Natural killer cell treated with Interleukin-12 subunit alpha and Interleukin-12 subunit beta and Interleukin-15 and Interleukin-18, amount 100 ng/mL, for 72 hours (primary cell): ENCODE data around the gene DAPL1. TPM values are rescaled to one million over a fixed set of nuclear protein-coding genes. Genes with fewer than 3 reads are reported as not detected.

Experiments used
- ATAC-seq, 2 donors: fragments of 150-1000 bp; cut with Tn5 transposase in 1 of 2; sonication (Bioruptor Pico), chemical (Tn5 transposase) in 1 of 2; 2 replicates each; pipeline ENCODE4 v1.10.0; 2021
- DNase-seq: peaks from one replicate; pipeline ENCODE4 v3.0.0; 2022; ENCODE audit warnings: low spot score
- H3K27ac Mint-ChIP-seq, 2 donors: 1 replicate in 1 of 2; 2 replicates in 1 of 2; pipeline ENCODE4 v1.8.0; 2022; ENCODE audit warnings: mixed read lengths in 2 of 2, mild to moderate bottlenecking in 1 of 2, moderate library complexity in 1 of 2
- H3K27me3 Mint-ChIP-seq, 2 donors: 1 replicate in 1 of 2; 2 replicates in 1 of 2; pipeline ENCODE4 v1.8.0; 2022; ENCODE audit warnings: mixed read lengths in 2 of 2
- H3K36me3 Mint-ChIP-seq: one replicate; pipeline ENCODE4 v1.8.0; 2022; ENCODE audit warnings: mixed read lengths
- H3K4me1 Mint-ChIP-seq, 2 donors: 1 replicate in 1 of 2; 2 replicates in 1 of 2; pipeline ENCODE4 v1.8.0; 2022; ENCODE audit warnings: low read depth in 2 of 2, mixed read lengths in 2 of 2, mild to moderate bottlenecking in 1 of 2
- H3K4me3 Mint-ChIP-seq: one replicate; pipeline ENCODE4 v1.8.0; 2022; ENCODE audit warnings: mixed read lengths
- H3K9me3 Mint-ChIP-seq: 2 replicates; pipeline ENCODE4 v1.8.0; 2022; ENCODE audit warnings: mixed read lengths
- total RNA-seq, 2 donors: library from RNA; stranded (reverse); gene quantifications; one replicate each; pipeline ENCODE4 v1.2.3, GENCODE V29; 2022

The DAPL1 gene
- total RNA-seq, 2 donors from 2014 or later = not detected

DNA sequence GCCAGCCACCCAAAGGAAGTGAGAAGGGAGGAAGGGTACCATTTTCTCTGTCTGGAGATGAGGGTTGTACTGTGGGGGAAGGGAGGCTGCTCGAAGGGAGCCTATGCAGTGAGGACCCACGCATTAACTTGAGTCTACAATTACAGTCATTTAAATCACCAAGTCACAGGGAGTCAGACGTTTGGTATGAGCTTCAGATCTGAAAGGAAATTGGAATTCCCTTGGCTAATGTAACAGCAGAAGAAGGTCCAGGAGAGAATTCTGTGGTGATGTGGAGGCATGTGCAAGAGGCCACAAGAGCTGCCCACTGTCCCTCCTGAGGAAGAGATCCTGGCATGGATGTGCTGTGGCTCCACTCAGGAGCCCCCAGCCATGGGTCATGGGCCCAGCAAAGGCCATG, 22.5 kb downstream of the DAPL1 start:
- H3K4me1 Mint-ChIP-seq = peaks cover 6 to 7% of the 10 kb centered on the region in 2 donors

DNA sequence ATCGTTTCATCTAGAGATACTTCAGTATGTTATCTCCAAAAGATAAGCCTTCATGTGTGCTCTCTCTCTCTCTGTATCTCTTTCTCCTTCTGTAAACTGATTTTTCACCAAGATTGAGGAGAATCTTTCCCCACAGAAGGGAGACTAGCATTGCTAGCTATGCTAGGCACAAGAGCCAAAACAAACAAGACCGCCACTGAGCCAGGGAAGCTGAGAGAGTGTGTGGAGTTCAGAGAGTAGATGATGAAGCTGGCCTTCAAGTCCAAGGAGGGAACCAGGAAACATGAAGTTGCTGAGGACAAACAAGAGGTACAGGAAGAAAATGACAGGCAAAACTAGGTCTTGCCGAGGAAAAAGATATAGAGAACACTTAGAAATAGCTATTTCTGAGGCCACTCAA, 23.4 kb downstream of the DAPL1 start:
- DNase-seq = no peak
- Mint-ChIP-seq H3K27ac (no peak overlapping the region), H3K4me1 (peaks cover 6 to 7% of the 10 kb centered on the region in 2 donors), H3K9me3 (no peaks in the 10 kb centered on the region), H3K36me3 (no peaks in the 10 kb centered on the region), H3K27me3 (peaks cover 9 to 26% of the 10 kb centered on the region in 2 donors), H3K4me3 (no peak overlapping the region)
- ATAC-seq = no peak

More for the DNA sequence above, 22.5 kb downstream of the DAPL1 start:
- peaks cover 11 to 27% of the 10 kb centered on the region in 2 donors for H3K27me3 Mint-ChIP-seq
- H3K27ac Mint-ChIP-seq = no peak overlapping the region
- no peak overlapping the region for H3K4me3 Mint-ChIP-seq
- H3K36me3 Mint-ChIP-seq = no peaks in the 10 kb centered on the region
- ATAC-seq = peak in 1 of 2 donors; percentile 48
- DNase-seq = no peak
- no peaks in the 10 kb centered on the region for H3K9me3 Mint-ChIP-seq

DNA sequence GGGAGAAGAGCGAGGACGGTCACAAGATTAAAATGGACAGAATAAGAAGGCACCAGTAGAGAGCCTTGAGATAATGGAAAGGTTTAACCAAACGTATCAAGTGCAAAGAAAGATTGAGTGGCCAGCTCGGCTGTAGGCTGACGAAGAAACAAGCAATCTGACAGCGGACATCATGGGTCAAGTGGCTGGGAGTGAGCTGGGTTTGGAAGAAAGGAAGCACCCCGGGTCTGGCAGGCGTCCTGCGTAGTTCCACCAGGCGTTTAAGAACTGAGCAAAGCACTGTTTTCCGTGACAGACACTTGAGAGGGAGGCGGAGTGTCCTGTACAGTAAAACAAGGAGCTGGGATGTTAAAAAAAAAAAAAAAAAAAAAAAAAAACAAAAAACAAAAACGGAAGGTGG, 27.1 kb downstream of the DAPL1 start:
- H3K36me3 Mint-ChIP-seq = no peaks in the 10 kb centered on the region
- no peaks in the 10 kb centered on the region for H3K9me3 Mint-ChIP-seq
- H3K4me1 Mint-ChIP-seq = peaks cover 4 to 5% of the 10 kb centered on the region in 2 donors
- ATAC-seq (no peak), DNase-seq (no peak)
- H3K4me3 Mint-ChIP-seq = no peak overlapping the region
- H3K27ac Mint-ChIP-seq = no peak overlapping the region
- peaks cover 7 to 13% of the 10 kb centered on the region in 2 donors for H3K27me3 Mint-ChIP-seq

DNA sequence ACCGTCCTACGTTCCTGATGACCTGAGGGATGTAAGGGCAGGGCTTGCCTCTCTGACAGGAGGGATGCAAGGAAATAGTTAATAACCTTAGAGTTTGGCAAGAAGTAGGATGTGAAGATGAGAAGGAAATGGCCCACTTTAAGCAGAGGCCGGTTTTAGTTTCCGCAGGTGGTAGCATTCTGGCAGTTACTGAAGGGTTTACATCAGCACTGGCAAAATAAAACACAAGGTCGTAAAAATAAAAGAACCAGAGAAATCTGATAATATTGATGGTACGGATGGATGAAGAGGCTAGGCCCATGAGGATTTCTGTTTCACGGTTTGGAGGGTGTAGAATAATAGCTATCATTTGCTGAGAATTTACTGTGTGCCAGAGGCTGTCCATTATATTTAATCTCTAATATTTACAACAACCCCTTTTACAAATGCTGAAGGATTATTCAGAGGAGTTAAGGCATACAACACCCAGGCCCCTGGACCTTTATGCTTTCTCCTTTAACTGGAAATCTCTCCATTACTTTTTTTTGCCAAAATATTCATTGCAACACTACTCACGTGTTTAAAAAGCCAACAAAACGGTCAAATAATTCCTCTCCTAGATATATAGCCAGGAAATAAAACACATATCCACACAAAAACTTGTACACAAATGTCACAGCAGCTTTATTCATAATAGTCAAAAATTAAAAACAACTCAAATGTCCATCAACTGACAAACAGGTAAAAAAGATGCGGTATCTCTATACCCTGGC, 28.5 kb downstream of the DAPL1 start:
- no peaks in the 10 kb centered on the region for H3K4me1 Mint-ChIP-seq
- no peak overlapping the region for H3K4me3 Mint-ChIP-seq
- no peak for DNase-seq
- H3K9me3 Mint-ChIP-seq = no peaks in the 10 kb centered on the region
- no peak for ATAC-seq
- H3K27me3 Mint-ChIP-seq = peaks cover 7 to 9% of the 10 kb centered on the region in 2 donors
- H3K36me3 Mint-ChIP-seq = no peaks in the 10 kb centered on the region
- H3K27ac Mint-ChIP-seq = no peak overlapping the region

DNA sequence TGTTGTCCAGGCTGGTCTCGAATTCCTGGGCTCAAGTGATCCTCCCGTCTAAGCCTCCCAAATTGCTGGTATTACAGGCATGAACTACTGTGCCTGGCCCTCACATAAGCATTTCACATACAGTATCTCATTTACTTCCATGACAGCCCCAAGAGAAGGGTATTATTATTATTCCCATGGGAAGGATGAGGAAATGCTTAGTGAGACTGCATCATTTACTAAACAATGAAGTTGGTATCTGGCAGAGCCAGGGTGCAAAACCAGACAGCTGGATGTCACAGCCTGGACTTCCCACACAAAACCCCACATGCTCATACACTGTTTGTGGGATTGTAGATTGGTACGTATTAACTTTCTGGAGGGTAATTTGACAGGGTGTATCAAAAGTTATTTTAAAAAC, 29.9 kb downstream of the DAPL1 start:
- no peaks in the 10 kb centered on the region for H3K36me3 Mint-ChIP-seq
- DNase-seq (no peak), ATAC-seq (no peak)
- H3K9me3 Mint-ChIP-seq = no peaks in the 10 kb centered on the region
- H3K4me1 Mint-ChIP-seq = no peaks in the 10 kb centered on the region
- H3K4me3 Mint-ChIP-seq = no peak overlapping the region
- H3K27ac Mint-ChIP-seq = no peak overlapping the region
- H3K27me3 Mint-ChIP-seq = peaks cover 9 to 10% of the 10 kb centered on the region in 2 donors

DNA sequence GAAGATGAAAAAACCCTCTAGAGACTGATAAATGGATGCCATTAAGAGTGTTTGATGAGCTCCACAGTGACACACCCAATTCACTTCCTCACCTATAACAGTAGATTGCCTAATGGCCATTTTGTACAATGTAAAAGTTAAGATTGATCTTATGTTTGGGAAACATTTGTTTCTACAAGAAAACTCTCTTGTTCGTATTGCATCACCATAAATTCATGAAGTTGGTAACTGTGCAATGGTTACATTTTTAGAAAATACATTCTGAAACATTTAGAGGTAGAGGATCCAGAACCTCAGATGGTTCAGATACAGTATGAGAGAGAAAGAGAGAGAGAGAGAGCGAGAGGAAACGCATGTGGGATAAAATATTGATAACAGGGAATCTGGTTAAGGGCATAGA, 31.8 kb downstream of the DAPL1 start:
- DNase-seq = no peak
- Mint-ChIP-seq H3K27me3 (peaks cover 4 to 8% of the 10 kb centered on the region in 2 donors), H3K9me3 (no peaks in the 10 kb centered on the region), H3K27ac (no peak overlapping the region), H3K4me3 (no peak overlapping the region), H3K4me1 (no peaks in the 10 kb centered on the region), H3K36me3 (no peaks in the 10 kb centered on the region)
- ATAC-seq = no peak

DNA sequence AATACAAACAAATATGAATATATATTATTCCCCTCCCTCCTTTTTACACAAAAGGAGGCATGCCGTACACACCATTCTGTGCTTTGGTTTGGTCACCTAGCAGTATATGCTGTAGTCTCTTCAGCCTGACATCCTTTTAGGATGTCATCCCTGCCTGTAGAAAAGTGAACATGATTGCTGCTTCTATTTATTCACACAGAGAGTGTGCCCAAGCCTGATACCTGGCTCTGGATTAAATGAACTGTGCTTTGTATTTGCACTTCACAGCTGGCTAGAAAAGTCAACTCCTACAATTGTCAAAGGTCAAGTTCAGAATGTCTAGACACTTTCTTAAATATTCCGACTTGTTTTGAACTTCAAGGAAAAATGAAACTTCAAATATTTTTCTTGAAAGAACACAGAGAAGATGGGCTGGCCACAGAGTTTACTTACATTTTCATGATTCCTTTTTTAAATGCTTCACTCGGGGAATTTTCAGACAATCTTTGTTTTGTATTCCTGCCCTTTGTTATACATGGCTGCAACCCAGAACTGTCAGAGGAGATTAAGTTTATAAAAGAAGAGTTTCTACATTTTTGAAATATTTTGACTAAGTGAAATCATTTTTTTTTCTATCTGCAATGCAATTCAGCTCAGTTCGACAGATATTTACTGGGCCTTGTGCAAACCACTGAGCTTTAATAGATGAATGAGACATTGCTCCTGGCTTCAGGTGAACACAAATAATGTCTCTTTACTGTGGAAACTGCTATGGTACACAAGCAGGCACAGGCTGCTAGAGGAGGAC, 33.5 kb downstream of the DAPL1 start:
- no peaks in the 10 kb centered on the region for H3K4me1 Mint-ChIP-seq
- no peak for DNase-seq
- no peak overlapping the region for H3K4me3 Mint-ChIP-seq
- no peak overlapping the region for H3K27ac Mint-ChIP-seq
- H3K9me3 Mint-ChIP-seq = no peaks in the 10 kb centered on the region
- H3K27me3 Mint-ChIP-seq = peaks cover 0 to 5% of the 10 kb centered on the region in 2 donors
- no peak for ATAC-seq
- no peaks in the 10 kb centered on the region for H3K36me3 Mint-ChIP-seq

DNA sequence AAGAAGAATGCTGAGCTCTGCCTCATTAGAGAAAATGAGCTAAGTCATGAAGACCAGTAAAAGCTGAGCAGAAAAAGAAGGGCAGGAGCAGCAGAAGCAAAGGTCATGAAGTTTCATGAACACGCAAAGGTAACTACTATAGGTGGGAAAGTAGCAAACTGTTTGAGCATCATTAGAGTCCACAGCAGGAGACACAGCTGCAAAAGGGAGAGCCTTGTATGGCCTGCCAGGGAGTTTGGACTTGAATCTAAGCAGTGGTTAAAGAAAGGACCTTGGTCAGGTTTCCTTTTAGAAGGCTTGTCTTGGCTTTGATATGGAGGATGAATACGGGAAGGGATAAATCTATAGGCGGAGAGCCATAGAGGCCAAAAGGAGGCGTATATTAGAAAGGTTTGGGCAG, 34.0 kb downstream of the DAPL1 start:
- peaks cover 0 to 5% of the 10 kb centered on the region in 2 donors for H3K27me3 Mint-ChIP-seq
- DNase-seq (no peak), ATAC-seq (no peak)
- H3K9me3 Mint-ChIP-seq = no peaks in the 10 kb centered on the region
- H3K4me1 Mint-ChIP-seq = no peaks in the 10 kb centered on the region
- H3K4me3 Mint-ChIP-seq = no peak overlapping the region
- no peaks in the 10 kb centered on the region for H3K36me3 Mint-ChIP-seq
- H3K27ac Mint-ChIP-seq = no peak overlapping the region

DNA sequence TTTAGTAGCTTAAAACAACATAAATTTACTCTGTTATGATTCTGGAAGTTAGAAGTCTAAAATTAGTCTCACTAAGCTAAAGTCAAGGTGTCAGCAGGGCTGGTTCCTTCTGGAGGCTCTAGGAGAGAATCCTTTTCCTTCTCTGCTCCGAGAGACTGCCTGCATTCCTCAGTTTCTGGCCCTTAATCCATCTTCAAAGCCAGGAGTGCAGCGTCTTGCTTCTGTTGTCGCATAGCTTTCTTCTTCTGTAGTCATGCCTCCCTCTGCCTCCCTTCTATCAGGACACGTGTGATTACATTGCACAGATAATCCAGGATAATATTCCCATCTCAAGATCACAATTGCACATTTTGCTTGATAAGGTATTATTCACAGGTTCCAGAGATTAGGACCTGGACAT, 35.1 kb downstream of the DAPL1 start:
- H3K4me3 Mint-ChIP-seq = no peak overlapping the region
- ATAC-seq (no peak), DNase-seq (no peak)
- H3K4me1 Mint-ChIP-seq = no peaks in the 10 kb centered on the region
- H3K27me3 Mint-ChIP-seq = peaks cover 0 to 5% of the 10 kb centered on the region in 2 donors
- H3K36me3 Mint-ChIP-seq = no peaks in the 10 kb centered on the region
- no peaks in the 10 kb centered on the region for H3K9me3 Mint-ChIP-seq
- no peak overlapping the region for H3K27ac Mint-ChIP-seq

DNA sequence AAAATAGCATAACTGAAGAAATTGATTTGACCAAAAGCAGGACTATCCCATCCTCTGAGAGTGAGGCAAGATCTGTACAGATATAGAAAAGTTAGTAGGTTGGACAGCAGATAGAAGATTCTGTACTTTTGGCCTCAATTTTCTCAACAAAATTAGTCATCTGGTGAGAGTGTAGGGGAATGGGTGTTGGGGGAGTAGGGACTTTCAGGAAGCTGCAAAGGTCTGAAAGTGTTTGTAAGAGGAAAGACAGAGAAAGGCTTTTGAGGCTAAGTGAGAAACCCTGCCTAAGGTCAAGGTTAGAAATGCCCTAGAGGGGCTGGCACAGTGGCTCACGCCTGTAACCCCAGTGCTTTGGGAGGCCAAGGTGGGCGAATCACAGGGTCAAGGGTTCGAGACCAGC, 40.3 kb downstream of the DAPL1 start:
- H3K9me3 Mint-ChIP-seq = no peaks in the 10 kb centered on the region
- peaks cover 0 to 3% of the 10 kb centered on the region in 2 donors for H3K4me1 Mint-ChIP-seq
- no peak for DNase-seq
- no peak overlapping the region for H3K27ac Mint-ChIP-seq
- peaks cover 3 to 7% of the 10 kb centered on the region in 2 donors for H3K27me3 Mint-ChIP-seq
- H3K36me3 Mint-ChIP-seq = no peaks in the 10 kb centered on the region
- no peak for ATAC-seq
- H3K4me3 Mint-ChIP-seq = no peak overlapping the region

DNA sequence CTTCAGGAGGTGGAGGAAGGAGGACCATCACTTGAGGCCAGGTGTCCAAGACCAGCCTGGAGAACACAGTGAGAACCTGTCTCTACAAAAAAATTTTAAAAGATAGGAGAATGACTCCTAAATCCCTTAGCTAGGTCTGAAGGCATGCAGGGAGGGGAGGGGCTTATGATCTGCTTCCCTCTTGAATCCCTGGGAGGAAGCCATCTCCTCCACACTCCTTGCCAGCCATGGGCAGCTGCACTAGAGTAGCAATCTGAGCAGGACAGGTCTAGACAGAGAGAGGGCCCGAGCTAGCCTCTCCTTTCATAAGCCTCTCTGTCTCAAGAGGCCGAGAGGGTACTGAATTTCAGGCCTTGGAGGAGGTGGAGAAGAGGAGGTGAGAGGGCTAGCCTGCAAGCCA, 42.5 kb downstream of the DAPL1 start:
- Mint-ChIP-seq H3K4me1 (peaks cover 0 to 3% of the 10 kb centered on the region in 2 donors), H3K27me3 (peaks cover 3 to 7% of the 10 kb centered on the region in 2 donors), H3K36me3 (no peaks in the 10 kb centered on the region), H3K9me3 (no peaks in the 10 kb centered on the region), H3K4me3 (no peak overlapping the region), H3K27ac (no peak overlapping the region)
- no peak for DNase-seq
- ATAC-seq = peak; percentile 13 to 43

DNA sequence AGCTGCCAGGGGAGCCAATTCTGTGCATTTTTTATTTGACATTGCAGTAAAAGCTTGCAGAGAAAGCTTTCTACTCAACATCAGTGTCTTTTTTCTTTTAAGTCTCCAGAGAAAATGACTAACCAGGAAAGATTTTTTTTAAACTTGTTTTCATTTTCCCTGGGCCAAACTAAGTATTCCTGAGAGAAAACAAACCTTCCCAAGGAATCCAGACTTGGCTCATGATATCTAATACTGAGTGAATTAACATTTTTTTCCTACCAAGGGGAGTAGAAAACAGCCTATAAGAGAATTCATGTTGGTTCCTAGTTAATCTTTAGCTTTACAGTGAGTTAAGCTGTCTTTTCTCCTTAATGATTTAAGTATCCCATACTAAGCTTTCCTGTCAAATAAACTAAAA, 46.7 kb downstream of the DAPL1 start:
- no peaks in the 10 kb centered on the region for H3K4me1 Mint-ChIP-seq
- H3K4me3 Mint-ChIP-seq = no peak overlapping the region
- H3K36me3 Mint-ChIP-seq = no peaks in the 10 kb centered on the region
- no peak overlapping the region for H3K27ac Mint-ChIP-seq
- H3K9me3 Mint-ChIP-seq = no peaks in the 10 kb centered on the region
- ATAC-seq (no peak), DNase-seq (no peak)
- H3K27me3 Mint-ChIP-seq = peaks cover 6 to 7% of the 10 kb centered on the region in 2 donors

DNA sequence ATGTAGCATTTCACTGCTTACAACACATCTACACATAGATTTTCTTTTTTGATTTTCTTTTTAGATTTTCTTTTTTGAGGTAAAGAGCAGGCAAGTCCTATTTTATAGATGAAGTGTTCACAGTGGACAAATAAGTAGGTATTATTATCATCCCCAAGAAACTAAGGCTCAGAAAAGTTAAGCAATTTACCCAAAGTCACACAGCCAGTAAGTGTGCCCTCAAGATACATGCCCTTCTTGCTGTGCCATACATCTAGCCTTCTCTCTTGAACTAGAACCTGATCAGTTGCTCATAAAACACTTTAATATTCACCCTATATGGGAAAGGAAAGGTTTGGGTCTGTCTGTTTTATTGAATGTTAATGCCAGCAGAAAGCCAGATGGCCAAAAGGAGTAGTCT, 50.3 kb downstream of the DAPL1 start:
- Mint-ChIP-seq H3K4me3 (no peak overlapping the region), H3K27me3 (peaks cover 0 to 6% of the 10 kb centered on the region in 2 donors), H3K9me3 (no peaks in the 10 kb centered on the region), H3K36me3 (no peaks in the 10 kb centered on the region), H3K27ac (no peak overlapping the region), H3K4me1 (no peaks in the 10 kb centered on the region)
- ATAC-seq (no peak), DNase-seq (no peak)

DNA sequence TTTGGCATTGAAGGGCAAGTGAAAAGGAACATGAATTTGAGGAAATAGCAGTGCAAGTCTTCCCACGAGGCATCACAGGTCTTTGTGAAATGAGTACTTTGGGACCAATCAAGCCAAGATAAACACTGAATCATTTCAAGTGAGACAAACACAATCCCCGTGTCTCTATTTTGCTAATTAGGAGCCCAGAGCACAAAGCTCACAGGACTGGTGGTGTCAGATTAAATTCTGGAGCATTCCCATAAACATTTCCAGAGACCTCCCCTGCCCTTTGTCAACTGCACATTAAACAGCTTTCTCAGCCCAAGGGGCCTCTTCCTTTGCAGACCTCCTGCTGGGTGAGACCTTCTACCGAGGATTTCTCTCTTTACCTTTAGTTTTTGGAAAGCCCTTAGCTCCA, 50.7 kb downstream of the DAPL1 start:
- no peaks in the 10 kb centered on the region for H3K36me3 Mint-ChIP-seq
- H3K4me1 Mint-ChIP-seq = no peaks in the 10 kb centered on the region
- ATAC-seq = no peak
- no peak overlapping the region for H3K27ac Mint-ChIP-seq
- DNase-seq = no peak
- H3K4me3 Mint-ChIP-seq = no peak overlapping the region
- H3K27me3 Mint-ChIP-seq = peaks cover 0 to 6% of the 10 kb centered on the region in 2 donors
- no peaks in the 10 kb centered on the region for H3K9me3 Mint-ChIP-seq
